ENCODE results near the gene ZNF793.

Gene ZNF793

GRCh38 chr19:37507167-37507464 is 377 bp downstream of the ZNF793 start:
- TF ChIP-seq CTCF (IDR thresholded peaks at IDR 0.05), result no peak
- peaks cover 8% of the 10 kb centered on the region for H3K27me3 ChIP-seq
- H3K36me3 ChIP-seq, result no peaks in the 10 kb centered on the region
- H3K9me3 ChIP-seq, result peaks cover 32% of the 10 kb centered on the region
- H3K4me3 ChIP-seq (ENCODE audit: low read depth in 1 of 2, low read length in 1 of 2), result peak overlapping the region; percentile 43 to 64
- H3K4me1 ChIP-seq (ENCODE audit: control insufficient read depth in 1 of 2, insufficient read depth in 1 of 2, low read depth in 1 of 2, low read length in 1 of 2), result peaks cover 14 to 17% of the 10 kb centered on the region in 2 experiments
- no peak overlapping the region for H3K27ac ChIP-seq

- Histone ChIP-seq H3K4me1 (ENCODE audit: control insufficient read depth in 1 of 2, insufficient read depth in 1 of 2, low read depth in 1 of 2, low read length in 1 of 2) (peaks cover 6 to 9% of the 10 kb centered on the region in 2 experiments), H3K27me3 (peaks cover 8% of the 10 kb centered on the region), H3K4me3 (ENCODE audit: low read depth in 1 of 2, low read length in 1 of 2) (no peak overlapping the region), H3K27ac (no peak overlapping the region), H3K9me3 (peaks cover 28% of the 10 kb centered on the region), H3K36me3 (no peaks in the 10 kb centered on the region)
- TF ChIP-seq CTCF (IDR thresholded peaks at IDR 0.05), result no peak
Measured at GRCh38 chr19:37511186-37511585, 4.4 kb downstream of the ZNF793 start.

- no peak for TF ChIP-seq CTCF (IDR thresholded peaks at IDR 0.05)
- Histone ChIP-seq H3K36me3 (no peaks in the 10 kb centered on the region), H3K9me3 (peaks cover 26% of the 10 kb centered on the region)
Measured at GRCh38 chr19:37511821-37512220, 5.1 kb downstream of the ZNF793 start.

GRCh38 chr19:37513397-37513796 is 6.7 kb downstream of the ZNF793 start:
- no peaks in the 10 kb centered on the region for H3K27me3 ChIP-seq
- no peaks in the 10 kb centered on the region for H3K36me3 ChIP-seq
- TF ChIP-seq CTCF (IDR thresholded peaks at IDR 0.05), result no peak
- H3K27ac ChIP-seq, result no peak overlapping the region
- peaks cover 15% of the 10 kb centered on the region for H3K9me3 ChIP-seq
- no peaks in the 10 kb centered on the region for H3K4me1 ChIP-seq (ENCODE audit: control insufficient read depth in 1 of 2, insufficient read depth in 1 of 2, low read depth in 1 of 2, low read length in 1 of 2)
- no peak overlapping the region for H3K4me3 ChIP-seq (ENCODE audit: low read depth in 1 of 2, low read length in 1 of 2)

More at GRCh38 chr19:37511821-37512220, 5.1 kb downstream of the ZNF793 start:
- H3K4me1 ChIP-seq (ENCODE audit: control insufficient read depth in 1 of 2, insufficient read depth in 1 of 2, low read depth in 1 of 2, low read length in 1 of 2), result peaks cover 3 to 6% of the 10 kb centered on the region in 2 experiments
- H3K27me3 ChIP-seq, result peaks cover 5% of the 10 kb centered on the region
- H3K4me3 ChIP-seq (ENCODE audit: low read depth in 1 of 2, low read length in 1 of 2), result no peak overlapping the region
- no peak overlapping the region for H3K27ac ChIP-seq

- H3K36me3 ChIP-seq, result no peaks in the 10 kb centered on the region
- peaks cover 12% of the 10 kb centered on the region for H3K9me3 ChIP-seq
- no peak for TF ChIP-seq CTCF (IDR thresholded peaks at IDR 0.05)
Measured at GRCh38 chr19:37519890-37520289, 13.2 kb downstream of the ZNF793 start.

GRCh38 chr19:37537391-37537947 is 30.7 kb downstream of the ZNF793 start:
- Histone ChIP-seq H3K36me3 (no peaks in the 10 kb centered on the region), H3K4me1 (ENCODE audit: control insufficient read depth in 1 of 2, insufficient read depth in 1 of 2, low read depth in 1 of 2, low read length in 1 of 2) (no peaks in the 10 kb centered on the region), H3K27me3 (no peaks in the 10 kb centered on the region), H3K27ac (no peak overlapping the region), H3K4me3 (ENCODE audit: low read depth in 1 of 2, low read length in 1 of 2) (no peak overlapping the region), H3K9me3 (peaks cover 38% of the 10 kb centered on the region)
- no peak for TF ChIP-seq CTCF (IDR thresholded peaks at IDR 0.05)

More at GRCh38 chr19:37519890-37520289, 13.2 kb downstream of the ZNF793 start:
- no peak overlapping the region for H3K4me3 ChIP-seq (ENCODE audit: low read depth in 1 of 2, low read length in 1 of 2)
- H3K27ac ChIP-seq, result no peak overlapping the region
- no peaks in the 10 kb centered on the region for H3K27me3 ChIP-seq
- H3K4me1 ChIP-seq (ENCODE audit: control insufficient read depth in 1 of 2, insufficient read depth in 1 of 2, low read depth in 1 of 2, low read length in 1 of 2), result no peaks in the 10 kb centered on the region
